ENCODE measurements around the gene MACROD2.

GRCh38 chr20:15570156-15570555, 1574.8 kb downstream of the MACROD2 start:
- TF ChIP-seq POLR2A (IDR thresholded peaks at IDR 0.05) (no peak), EP300 (IDR thresholded peaks at IDR 0.05; ENCODE audit: low read depth) (no peak)
